ENCODE results near the gene C10orf53.

C10orf53 gene

GRCh38 chr10:49738616-49739360 lies 59.3 kb downstream of the C10orf53 start:
- Histone ChIP-seq H3K36me3 (ENCODE audit: control insufficient read depth, low read length) (no peaks in the 10 kb centered on the region), H3K4me3 (ENCODE audit: low read length) (no peak overlapping the region), H3K27me3 (ENCODE audit: control insufficient read depth, low read length) (no peaks in the 10 kb centered on the region), H3K4me1 (ENCODE audit: control insufficient read depth, low read length) (no peaks in the 10 kb centered on the region), H3K9me3 (ENCODE audit: control insufficient read depth, insufficient read depth, low read length) (no peaks in the 10 kb centered on the region), H4K20me1 (ENCODE audit: control insufficient read depth, insufficient read depth, low read depth, low read length) (no peaks in the 10 kb centered on the region), H3F3A (ENCODE audit: control insufficient read depth, insufficient read depth) (no peaks in the 10 kb centered on the region), H3K4me2 (ENCODE audit: low read length) (no peak overlapping the region), H3K79me2 (ENCODE audit: control insufficient read depth, low read length) (no peaks in the 10 kb centered on the region), H3K9me2 (replicated peaks; ENCODE audit: control insufficient read depth, low read length) (no peaks in the 10 kb centered on the region), H3K27ac (ENCODE audit: low read depth, low read length) (no peak overlapping the region)
- TF ChIP-seq EZH2phosphoT487 (IDR thresholded peaks at IDR 0.05; ENCODE audit: borderline replicate concordance, low read length): no peak
- TF ChIP-seq CTCF (IDR thresholded peaks at IDR 0.05; ENCODE audit: low read depth, low read length, poor library complexity, severe bottlenecking): no peak

GRCh38 chr10:49739426-49739825 lies 60.0 kb downstream of the C10orf53 start:
- Histone ChIP-seq H3K4me2 (ENCODE audit: low read length) (no peak overlapping the region), H3K4me3 (ENCODE audit: low read length) (no peak overlapping the region), H3K27me3 (ENCODE audit: control insufficient read depth, low read length) (no peaks in the 10 kb centered on the region), H3K36me3 (ENCODE audit: control insufficient read depth, low read length) (no peaks in the 10 kb centered on the region), H3F3A (ENCODE audit: control insufficient read depth, insufficient read depth) (no peaks in the 10 kb centered on the region), H3K4me1 (ENCODE audit: control insufficient read depth, low read length) (no peaks in the 10 kb centered on the region), H3K9me2 (replicated peaks; ENCODE audit: control insufficient read depth, low read length) (no peaks in the 10 kb centered on the region), H3K79me2 (ENCODE audit: control insufficient read depth, low read length) (no peaks in the 10 kb centered on the region), H4K20me1 (ENCODE audit: control insufficient read depth, insufficient read depth, low read depth, low read length) (no peaks in the 10 kb centered on the region), H3K9me3 (ENCODE audit: control insufficient read depth, insufficient read depth, low read length) (no peaks in the 10 kb centered on the region), H3K27ac (ENCODE audit: low read depth, low read length) (no peak overlapping the region)
- TF ChIP-seq CTCF (IDR thresholded peaks at IDR 0.05; ENCODE audit: low read depth, low read length, poor library complexity, severe bottlenecking): no peak
- no peak for TF ChIP-seq EZH2phosphoT487 (IDR thresholded peaks at IDR 0.05; ENCODE audit: borderline replicate concordance, low read length)

GRCh38 chr10:49740346-49741107 lies 61.1 kb downstream of the C10orf53 start:
- TF ChIP-seq CTCF (IDR thresholded peaks at IDR 0.05; ENCODE audit: low read depth, low read length, poor library complexity, severe bottlenecking) (no peak), EZH2phosphoT487 (IDR thresholded peaks at IDR 0.05; ENCODE audit: borderline replicate concordance, low read length) (no peak)
- no peaks in the 10 kb centered on the region for H3K4me1 ChIP-seq (ENCODE audit: control insufficient read depth, low read length)
- no peak overlapping the region for H3K4me2 ChIP-seq (ENCODE audit: low read length)
- H3K4me3 ChIP-seq (ENCODE audit: low read length): no peak overlapping the region
- H3K36me3 ChIP-seq (ENCODE audit: control insufficient read depth, low read length): peaks cover 3% of the 10 kb centered on the region; the same call in 1 of the 2 replicates
- no peaks in the 10 kb centered on the region for H3K27me3 ChIP-seq (ENCODE audit: control insufficient read depth, low read length)
- no peak overlapping the region for H3K27ac ChIP-seq (ENCODE audit: low read depth, low read length)
- no peaks in the 10 kb centered on the region for H3K79me2 ChIP-seq (ENCODE audit: control insufficient read depth, low read length)
- H4K20me1 ChIP-seq (ENCODE audit: control insufficient read depth, insufficient read depth, low read depth, low read length): no peaks in the 10 kb centered on the region
- no peaks in the 10 kb centered on the region for H3K9me2 ChIP-seq (replicated peaks; ENCODE audit: control insufficient read depth, low read length)
- no peaks in the 10 kb centered on the region for H3F3A ChIP-seq (ENCODE audit: control insufficient read depth, insufficient read depth)
- H3K9me3 ChIP-seq (ENCODE audit: control insufficient read depth, insufficient read depth, low read length): no peaks in the 10 kb centered on the region

Data from DOHH2 (cell line).